ENCODE measurements around the gene ODF4.
"Not testable (repeated sequence)": the region's sequence is repeated elsewhere in the genome, so short reads cannot be mapped to it uniquely, and the experiment has no call there.

The ODF4 gene

DNA sequence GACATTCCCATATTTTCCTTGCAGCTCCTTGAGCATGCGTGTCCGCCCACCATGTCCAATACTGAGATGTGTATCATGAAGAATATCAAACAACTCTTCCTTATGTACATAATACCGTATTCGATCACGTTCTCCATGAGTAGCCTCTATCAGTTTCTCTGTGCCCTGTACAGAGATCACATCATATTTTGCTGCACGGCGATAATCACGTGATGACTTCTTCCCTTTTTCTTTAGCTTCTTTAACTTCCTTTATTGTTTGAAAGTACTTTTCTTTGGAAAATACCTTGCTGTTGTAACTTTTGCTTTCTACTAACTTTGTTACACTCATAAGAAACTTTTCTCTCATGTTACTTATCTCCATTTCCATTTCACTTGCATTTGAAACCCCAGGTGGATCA lies 30.3 kb downstream of the ODF4 start:
- no peak for DNase-seq

GRCh38 chr17:8371786-8372185 lies 32.1 kb downstream of the ODF4 start:
- DNase-seq: no peak

GRCh38 chr17:8372422-8372821 lies 32.8 kb downstream of the ODF4 start:
- no peak for DNase-seq

GRCh38 chr17:8373856-8374255 lies 34.2 kb downstream of the ODF4 start:
- DNase-seq: not testable (repeated sequence)

DNA sequence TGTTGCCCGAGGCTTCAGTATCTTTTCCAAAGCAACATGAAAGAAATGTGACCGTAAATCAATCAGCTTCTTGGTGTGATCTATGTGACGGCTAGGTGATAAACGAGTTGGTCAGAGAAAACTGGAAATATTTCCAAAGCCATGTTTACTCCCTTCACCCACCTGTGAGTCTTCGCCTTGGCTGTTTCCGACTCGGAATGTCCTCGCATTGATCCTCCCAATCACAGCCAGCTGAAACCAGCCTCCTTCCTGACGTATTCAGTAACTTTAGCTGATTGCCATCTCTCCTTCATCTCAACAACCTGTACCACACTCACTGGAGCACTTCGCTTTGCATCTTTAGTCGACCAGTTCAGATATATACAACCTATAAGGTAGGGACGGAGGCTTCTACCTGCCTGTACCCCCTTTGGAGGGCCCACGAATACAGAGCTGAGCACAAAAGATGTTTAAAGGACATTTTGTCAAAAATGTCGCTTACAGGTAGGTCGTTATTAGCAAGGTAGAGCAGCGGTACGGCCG lies 36.2 kb downstream of the ODF4 start:
- peak; percentile 50 for DNase-seq

DNA sequence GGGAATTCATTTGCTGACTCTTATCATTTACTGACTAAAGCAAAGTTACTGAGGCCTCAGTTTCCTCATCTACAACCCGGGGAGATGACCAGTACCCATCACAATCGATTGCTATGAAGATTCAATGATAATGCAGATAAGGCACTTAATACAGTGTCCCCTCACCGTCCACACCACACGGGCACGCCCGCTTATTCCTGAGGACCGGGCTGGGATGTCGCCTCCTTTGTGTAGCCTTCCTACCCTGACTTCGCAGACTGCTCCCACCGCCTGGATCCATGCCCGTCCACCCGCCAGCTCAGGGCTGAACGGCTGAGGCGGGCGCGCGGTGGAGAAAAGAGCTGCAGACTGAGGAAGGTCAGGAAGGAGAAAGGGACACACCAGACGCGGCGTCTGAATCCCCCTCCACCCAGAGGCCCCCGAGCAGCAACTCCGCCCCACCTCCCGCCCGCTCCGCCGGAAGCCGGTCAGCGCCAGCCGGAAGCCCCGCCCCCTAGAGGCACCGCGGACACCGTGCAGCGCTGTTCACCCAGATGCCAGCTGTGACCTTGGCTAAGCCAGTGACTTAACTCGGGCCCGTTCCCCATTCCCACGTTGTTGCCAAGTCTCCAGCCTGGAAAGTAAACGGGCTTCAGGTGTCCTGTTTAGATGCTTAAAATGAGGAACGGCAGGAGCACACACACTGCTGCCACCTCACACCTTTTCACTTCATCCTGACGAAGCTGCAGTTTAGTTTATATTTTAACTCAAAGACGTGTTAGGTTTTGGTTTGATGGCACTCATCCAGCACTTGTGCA lies 36.8 kb downstream of the ODF4 start, which contains the start of gene KRABD2:
TSS of gene KRABD2 (minus strand) at position 434 of the 797 bp plus-strand sequence.
- peak; percentile 83 for DNase-seq

DNA sequence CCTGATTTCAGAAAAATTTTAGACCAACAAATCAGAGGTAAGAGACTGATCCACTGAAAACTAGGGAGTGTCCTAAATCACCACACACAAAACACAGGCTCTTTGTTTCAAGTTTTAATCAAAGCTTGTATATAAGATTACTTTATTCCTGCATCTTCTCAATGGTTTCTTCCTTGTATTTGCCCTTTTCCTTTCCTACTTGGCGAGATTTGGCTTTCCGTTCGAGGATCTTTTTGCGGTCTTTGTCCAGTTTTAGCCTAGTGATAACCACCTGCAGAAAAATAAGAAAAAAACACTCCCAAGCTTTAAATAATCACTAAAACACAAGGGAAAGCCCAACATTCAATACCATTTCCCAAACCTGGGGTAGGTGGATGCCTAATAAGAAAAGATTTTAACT lies 37.8 kb downstream of the ODF4 start:
- DNase-seq: no peak

DNA sequence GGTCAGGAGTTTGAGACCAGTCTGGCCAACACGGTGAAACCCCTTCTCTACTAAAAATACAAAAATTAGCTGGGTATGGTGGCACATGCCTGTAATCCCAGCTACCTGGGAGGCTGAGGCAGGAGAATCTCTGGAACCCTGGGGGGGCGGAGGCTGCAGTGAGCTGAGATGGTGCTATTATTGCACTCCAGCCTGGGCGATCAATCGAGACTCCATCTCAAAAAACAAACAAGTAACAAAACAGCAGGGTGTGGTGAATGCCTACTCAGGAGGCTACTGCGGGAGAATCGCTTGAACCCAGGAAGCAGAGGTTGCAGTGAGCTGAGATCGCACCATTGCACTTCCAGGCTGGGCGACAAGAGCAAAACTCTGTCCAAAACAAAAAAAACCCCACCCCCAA lies 38.5 kb downstream of the ODF4 start:
- DNase-seq: not testable (repeated sequence)

- no peak for DNase-seq
Measured at GRCh38 chr17:8380049-8380448, 40.4 kb downstream of the ODF4 start.

DNA sequence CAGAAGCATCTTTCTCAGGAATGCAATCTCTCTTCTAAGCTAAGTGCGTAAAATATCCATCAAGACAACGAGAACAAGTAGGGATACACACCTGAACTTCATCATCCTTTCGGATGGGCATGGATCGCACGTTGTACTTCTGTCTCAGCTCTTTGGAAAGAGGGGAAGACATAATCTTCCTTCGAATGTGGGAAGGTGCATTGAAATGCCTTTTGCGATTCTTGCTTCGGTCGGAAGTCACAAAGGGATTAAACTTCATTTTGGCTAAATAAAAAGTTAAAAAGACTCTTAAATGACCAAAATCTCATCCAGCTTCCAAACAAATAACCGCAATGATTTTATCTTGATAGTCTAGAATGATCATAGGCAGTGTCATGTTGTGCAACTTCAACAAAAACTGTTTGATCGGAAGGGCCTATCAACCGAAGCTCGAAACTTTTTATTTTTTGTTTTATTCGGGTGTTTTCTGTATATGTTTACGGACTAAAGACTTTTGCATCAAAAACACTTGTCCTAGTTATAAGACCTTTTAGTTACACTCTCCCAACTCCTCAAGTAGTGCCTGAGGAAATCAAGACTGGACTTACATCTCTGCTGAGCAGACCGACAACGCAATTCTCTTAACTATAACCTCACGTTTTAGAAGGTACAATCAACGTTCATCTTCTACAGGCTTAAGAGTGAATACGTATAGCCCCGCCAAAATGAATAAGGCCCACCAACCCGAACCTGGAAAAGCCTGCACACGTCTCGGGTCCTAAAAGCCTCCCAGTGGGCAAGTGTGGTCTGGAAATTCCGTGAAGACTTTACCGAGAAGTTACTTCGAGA lies 42.6 kb downstream of the ODF4 start:
- no peak for DNase-seq

DNA sequence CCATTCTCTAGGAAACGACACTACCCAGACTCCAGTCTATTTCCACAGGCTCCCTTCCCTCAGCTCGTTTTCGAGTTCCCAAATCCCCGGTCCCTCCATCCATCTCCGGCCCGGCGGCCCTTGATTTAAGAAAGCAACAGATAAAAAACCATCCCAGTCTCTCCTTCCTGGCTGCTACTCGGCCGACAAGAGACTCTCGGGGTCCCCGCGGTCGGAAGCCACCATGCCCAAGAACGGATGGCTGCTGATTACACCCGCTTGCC lies 43.2 kb downstream of the ODF4 start:
- no peak for DNase-seq

DNA sequence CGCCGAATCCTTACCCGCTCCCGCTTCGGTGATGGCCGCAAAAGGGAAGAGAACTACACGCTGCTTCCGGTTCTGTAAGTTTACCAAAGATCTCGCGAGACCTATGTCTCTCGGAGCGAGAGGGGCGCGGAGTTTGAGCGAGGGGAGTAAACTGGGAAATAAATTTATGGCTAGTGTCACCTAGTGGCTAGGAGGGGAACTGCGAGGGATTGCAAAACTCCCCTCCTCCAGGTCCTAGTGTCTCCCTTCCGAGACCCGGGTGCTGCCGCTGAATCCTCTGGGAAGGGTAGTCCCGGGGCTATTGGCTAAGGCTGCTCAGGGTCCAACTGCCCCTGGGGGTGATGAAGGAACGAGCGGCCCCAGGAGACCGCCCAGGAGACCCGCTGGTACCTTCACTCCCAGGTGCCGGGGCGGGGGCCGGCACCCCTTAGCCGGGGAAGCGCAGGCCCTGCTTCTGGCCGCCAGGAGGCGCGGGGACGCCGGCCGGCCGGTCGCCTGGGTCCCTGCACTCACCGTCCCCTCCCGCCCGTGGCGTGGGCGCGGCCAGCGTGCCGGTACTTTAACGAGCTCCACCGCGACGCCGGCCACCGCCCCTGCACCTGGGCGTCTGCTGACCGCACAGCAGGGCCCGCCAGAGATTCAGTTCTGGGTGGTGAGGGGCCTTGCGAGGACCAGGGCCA lies 43.6 kb downstream of the ODF4 start, which contains the start of gene RPL26:
TSS of gene RPL26 (minus strand) at position 51 of the 680 bp plus-strand sequence. CDS start 883 bp downstream, outside the sequence.
- peak; percentile 99 for DNase-seq

DNA sequence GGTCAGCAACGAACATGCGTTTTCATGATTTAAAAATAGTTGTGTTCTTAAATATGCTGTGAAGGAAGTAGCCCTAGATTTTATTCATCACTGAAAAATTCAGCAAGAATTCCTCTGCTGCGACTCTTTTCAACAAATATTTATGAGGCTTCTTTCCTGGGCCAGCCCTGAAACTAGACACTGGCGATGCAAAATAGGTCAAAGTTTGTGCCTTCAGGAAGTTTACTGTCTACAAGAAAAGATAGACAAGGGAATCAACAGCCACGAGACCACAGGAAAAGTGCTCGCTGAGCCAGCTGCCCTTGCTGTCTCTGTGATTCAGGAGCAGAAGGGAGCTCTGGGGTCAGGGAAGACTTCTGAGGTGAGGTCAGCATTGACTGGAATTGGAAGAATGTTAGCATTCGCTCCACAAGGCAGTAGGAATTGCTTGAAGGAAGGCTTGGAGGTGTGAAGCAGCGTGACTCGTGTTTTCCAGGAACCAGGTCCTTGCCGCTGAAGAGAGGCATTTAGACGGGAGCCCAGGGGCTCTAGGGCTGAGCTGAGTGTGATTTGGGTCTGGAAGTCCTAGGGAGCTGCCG lies 45.2 kb downstream of the ODF4 start:
- no peak for DNase-seq

DNA sequence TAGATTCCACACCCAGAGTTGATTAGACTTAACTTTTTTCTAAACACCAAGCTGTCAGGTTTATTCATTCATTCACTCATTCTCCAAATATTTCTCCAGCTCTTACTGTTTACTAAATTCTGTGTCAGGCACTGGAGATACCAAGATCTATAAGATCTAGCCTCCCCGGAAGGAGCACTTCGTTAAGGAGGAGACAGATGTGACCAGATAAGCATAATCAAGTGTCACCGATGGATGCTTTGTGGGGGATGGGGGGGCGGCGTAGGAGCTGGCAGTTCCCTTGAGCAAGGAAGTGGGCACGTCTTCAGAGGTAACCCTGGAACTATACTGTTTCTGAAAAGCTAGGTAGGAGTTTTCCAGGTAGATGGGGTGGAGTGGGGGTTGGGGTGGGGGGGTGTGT lies 47.2 kb downstream of the ODF4 start:
- no peak for DNase-seq

DNA sequence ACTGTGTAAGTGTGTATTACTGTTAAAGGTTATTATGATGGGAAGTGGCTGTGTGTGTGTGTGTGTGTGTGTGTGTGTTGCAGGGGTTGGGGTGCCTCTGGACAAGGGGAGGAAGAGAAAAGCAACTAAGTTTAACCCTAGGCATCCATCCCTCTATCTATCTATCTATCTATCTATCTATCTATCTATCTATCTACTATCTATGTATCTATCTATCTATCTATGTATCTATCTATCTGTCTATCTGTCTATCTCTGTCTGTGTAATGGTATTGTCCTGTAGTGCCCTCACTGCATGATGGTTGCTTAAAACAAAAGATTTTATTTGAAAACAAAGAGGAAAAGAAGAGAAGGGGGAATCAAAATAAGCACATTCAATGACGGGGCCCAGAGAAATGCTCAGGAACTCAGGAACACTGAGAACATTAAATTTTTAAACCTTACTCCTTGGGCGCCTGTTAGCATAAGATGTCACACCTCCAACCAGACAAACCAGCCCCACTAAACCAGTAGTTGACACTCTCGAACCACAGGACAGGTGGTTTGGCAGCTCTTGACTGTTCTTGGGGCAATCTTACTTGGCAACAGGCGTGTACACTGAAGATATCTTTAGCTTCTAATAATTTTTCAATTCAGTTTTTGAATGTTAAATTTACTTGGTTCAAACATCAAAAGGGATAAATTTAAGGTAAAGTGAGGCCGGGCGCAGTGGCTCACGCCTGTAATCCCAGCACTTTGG lies 48.4 kb downstream of the ODF4 start:
- DNase-seq: no peak

GRCh38 chr17:8391711-8392110 lies 52.1 kb downstream of the ODF4 start:
- DNase-seq: no peak

- no peak for DNase-seq
Measured at GRCh38 chr17:8392274-8392673, 52.6 kb downstream of the ODF4 start.

DNA sequence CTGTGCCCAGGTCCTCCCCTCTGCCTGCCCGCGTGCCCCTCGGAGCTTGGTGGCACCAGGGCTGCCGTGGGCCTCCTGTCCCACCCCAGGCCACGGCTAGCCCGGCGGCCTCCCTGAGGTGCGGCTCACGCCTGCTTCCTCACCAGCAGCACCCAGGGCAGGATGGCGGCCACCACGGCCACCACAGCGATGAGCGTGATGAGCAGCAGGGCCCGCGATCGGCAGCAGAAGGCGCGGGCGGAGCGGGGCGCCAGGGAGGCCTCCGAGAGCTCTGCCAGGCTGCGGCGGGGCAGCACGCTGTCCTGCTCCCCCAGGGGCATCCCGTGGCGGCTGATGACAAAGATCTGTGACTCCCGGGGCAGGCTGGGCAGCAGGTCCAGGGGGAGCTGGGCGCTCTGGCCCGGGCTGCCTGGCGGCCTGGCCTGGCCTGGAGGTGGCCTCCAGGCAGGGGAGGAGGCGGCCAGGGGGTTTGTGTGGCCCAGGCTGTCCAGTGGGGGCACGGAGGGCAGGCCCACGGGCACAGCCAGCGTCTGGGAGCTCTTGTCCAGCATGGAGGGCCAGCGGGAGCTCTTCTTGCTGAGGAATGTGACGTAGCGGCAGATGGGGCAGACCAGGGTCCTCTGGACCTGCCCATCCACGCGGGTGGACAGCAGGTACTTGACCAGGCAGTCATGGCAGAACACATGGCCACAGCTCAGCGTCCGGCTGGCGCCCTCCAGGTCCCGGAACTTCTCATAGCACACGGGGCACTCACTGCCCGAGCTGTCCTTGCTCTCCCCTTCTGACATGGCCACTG lies 53.2 kb downstream of the ODF4 start:
- DNase-seq: no peak

- no peak for DNase-seq
Measured at GRCh38 chr17:8393470-8394231, 54.0 kb downstream of the ODF4 start.

GRCh38 chr17:8394497-8394896 lies 54.9 kb downstream of the ODF4 start:
- DNase-seq: not testable (repeated sequence)
